A549 (cell line): ENCODE data around the gene REL.

Source experiments
- BHLHE40 ChIP-seq: IDR thresholded peaks from 2 replicates; pipeline ENCODE4 v1.6.1; 2012; ENCODE audit warnings: low read depth, low read length, inconsistent platforms
- CHD2 ChIP-seq: fragments of 150-350 bp; IDR thresholded peaks from 2 replicates; pipeline ENCODE4 v1.6.1; 2014; ENCODE audit warnings: low read length; ENCODE audit not compliant: partially characterized antibody
- CTCF ChIP-seq: fragments of >200 bp; sonication (Bioruptor Twin); formaldehyde crosslinking; IDR thresholded peaks from 3 replicates; pipeline ENCODE4 v1.5.1; 2016
- EP300 ChIP-seq, 2 experiments: fragments of >200 bp; sonication (Bioruptor Twin); formaldehyde crosslinking; IDR thresholded peaks; 2 replicates in 1 of 2; 3 replicates in 1 of 2; pipeline ENCODE4 v1.6.1; 2016 to 2017
- MAFK ChIP-seq: fragments of 450-650 bp; IDR thresholded peaks from 2 replicates; pipeline ENCODE4 v1.6.1; 2014; ENCODE audit not compliant: partially characterized antibody
- MAX ChIP-seq: IDR thresholded peaks from 2 replicates; pipeline ENCODE4 v1.6.1; 2012
- MAZ ChIP-seq: fragments of 150-350 bp; IDR thresholded peaks from 2 replicates; pipeline ENCODE4 v1.6.1; 2014; ENCODE audit warnings: antibody characterized with exemption, low read depth, low read length, borderline replicate concordance
- POLR2A ChIP-seq: IDR thresholded peaks from 2 replicates; pipeline ENCODE4 v1.6.1; 2012; ENCODE audit warnings: mild to moderate bottlenecking, low read length

GRCh38 chr2:60945341-60945740 lies 64.0 kb downstream of the REL start:
- TF ChIP-seq BHLHE40 (no peak), POLR2A (no peak), CTCF (no peak), CHD2 (no peak), MAFK (no peak), MAX (no peak), EP300 (IDR thresholded peaks at IDR 0.05) (no peak), MAZ (no peak)
